HG03280 (cell line): ENCODE measurements around the gene FAR2.
"Not testable (repeated sequence)": the region's sequence is repeated elsewhere in the genome, so short reads cannot be mapped to it uniquely, and the experiment has no call there.

Source experiments
- ATAC-seq: cut with Tn5 transposase; IDR thresholded peaks from one replicate; pipeline ENCODE4 v1.9.1; 2021; ENCODE audit warnings: mild to moderate bottlenecking, moderate library complexity; ENCODE audit not compliant: unreplicated experiment

FAR2 gene

GRCh38 chr12:29316752-29317151 lies 167.7 kb downstream of the FAR2 start:
- ATAC-seq, result no peak

- peak; percentile 96 for ATAC-seq
These were observed 168.7 kb downstream of the FAR2 start for GRCh38 chr12:29317556-29318363.

GRCh38 chr12:29320295-29321085 lies 171.4 kb downstream of the FAR2 start:
- no peak for ATAC-seq

- ATAC-seq, result no peak
These were observed 173.1 kb downstream of the FAR2 start for GRCh38 chr12:29322157-29322556.

GRCh38 chr12:29329411-29329810 lies 180.3 kb downstream of the FAR2 start:
- no peak for ATAC-seq

- ATAC-seq, result no peak
These were observed 184.1 kb downstream of the FAR2 start for GRCh38 chr12:29333178-29333577.

- ATAC-seq, result no peak
These were observed 185.9 kb downstream of the FAR2 start for GRCh38 chr12:29334937-29335336.

GRCh38 chr12:29337325-29337724 lies 188.2 kb downstream of the FAR2 start:
- no peak for ATAC-seq

GRCh38 chr12:29343022-29343799 lies 194.1 kb downstream of the FAR2 start:
- no peak for ATAC-seq

GRCh38 chr12:29346769-29347421 lies 197.8 kb downstream of the FAR2 start:
- no peak for ATAC-seq

GRCh38 chr12:29350080-29350479 lies 201.0 kb downstream of the FAR2 start:
- no peak for ATAC-seq

- ATAC-seq, result no peak
These were observed 205.9 kb downstream of the FAR2 start for GRCh38 chr12:29354954-29355353.

- no peak for ATAC-seq
These were observed 216.0 kb downstream of the FAR2 start for GRCh38 chr12:29365091-29365490.

- ATAC-seq, result no peak
These were observed 224.9 kb downstream of the FAR2 start for GRCh38 chr12:29374012-29374411.

- ATAC-seq, result no peak
These were observed 225.8 kb downstream of the FAR2 start for GRCh38 chr12:29374913-29375312.

- no peak for ATAC-seq
These were observed 227.0 kb downstream of the FAR2 start for GRCh38 chr12:29376118-29376517.

GRCh38 chr12:29380536-29381523 lies 231.8 kb downstream of the FAR2 start, which contains the start of gene ERGIC2:
Gene ERGIC2, minus strand, starts transcription at chr12:29381172. Its CDS starts 9,539 bp downstream, at chr12:29371633.
- peak; percentile 95 for ATAC-seq

GRCh38 chr12:29382251-29382650 lies 233.2 kb downstream of the FAR2 start:
- ATAC-seq, result no peak

GRCh38 chr12:29385194-29385593 lies 236.1 kb downstream of the FAR2 start:
- ATAC-seq, result not testable (repeated sequence)
